Measurements from ENCODE around the gene CTSF. TPM values are rescaled to one million over a fixed set of nuclear protein-coding genes. Genes with fewer than 3 reads are reported as not detected.

The CTSF gene
- total and polyA plus RNA-seq, 2 of the 8 experiments (the other 6 are each of a cell fraction or from before 2014, with no cell fraction given), result 0.58 to 2.3 TPM

- Histone ChIP-seq H4K91ac (replicated peaks; ENCODE audit: insufficient read length, low read length) (no peak overlapping the region), H4K5ac (ENCODE audit: insufficient read length, low read depth, low read length) (no peak overlapping the region), H4K8ac (ENCODE audit: extremely low read depth, insufficient read depth, low read length) (no peak overlapping the region), H3K79me2 (ENCODE audit: control insufficient read depth in 1 of 2, insufficient read depth in 2 of 2, low read length in 2 of 2) (no peaks in the 10 kb centered on the region), H2BK20ac (ENCODE audit: low read length) (no peak overlapping the region), H3K9ac (replicated peaks in 1 of 4; ENCODE audit: extremely low read depth in 1 of 4, low read depth in 3 of 4, low read length in 3 of 4) (no peak overlapping the region), H4K20me1 (replicated peaks in 1 of 2; ENCODE audit: control insufficient read depth in 1 of 2, insufficient read depth in 2 of 2, low read length in 2 of 2) (no peaks in the 10 kb centered on the region), H3K4me2 (ENCODE audit: insufficient read depth in 1 of 2, low read depth in 2 of 2, low read length in 2 of 2) (no peak overlapping the region), H3K23ac (ENCODE audit: insufficient read length) (no peak overlapping the region), H2BK120ac (replicated peaks; ENCODE audit: low read depth, low read length) (no peak overlapping the region), H3K79me1 (ENCODE audit: low read depth, low read length) (peaks cover 3% of the 10 kb centered on the region), H3K4me3 (ENCODE audit: extremely low read depth in 1 of 4, insufficient read depth in 2 of 4, low read depth in 3 of 4, low read length in 4 of 4) (no peak overlapping the region), H3K27me3 (replicated peaks in 1 of 4; ENCODE audit: control insufficient read depth in 3 of 4, extremely low read depth in 1 of 4, insufficient read depth in 3 of 4, low read length in 3 of 4) (no peaks in the 10 kb centered on the region), H2BK5ac (ENCODE audit: low read depth, low read length) (no peak overlapping the region), H2AK5ac (ENCODE audit: low read depth, low read length) (no peak overlapping the region), H3K18ac (ENCODE audit: extremely low read depth, low read length) (no peak overlapping the region), H3K4ac (replicated peaks; ENCODE audit: insufficient read length, low read depth, low read length) (no peak overlapping the region), H2AFZ (ENCODE audit: low read length) (no peak overlapping the region), H2BK12ac (ENCODE audit: low read depth, low read length) (no peak overlapping the region), H3K23me2 (ENCODE audit: low read depth, low read length) (no peaks in the 10 kb centered on the region), H3K36me3 (ENCODE audit: control insufficient read depth in 2 of 4, insufficient read depth in 4 of 4, low read length in 3 of 4) (peaks cover 8 to 25% (median 17%) of the 10 kb centered on the region in 4 experiments; a peak in 6 of 8 replicates), H3K14ac (ENCODE audit: insufficient read length) (no peak overlapping the region), H3K27ac (ENCODE audit: low read depth, low read length) (no peak overlapping the region), H2BK15ac (ENCODE audit: low read length) (no peak overlapping the region), H3K4me1 (replicated peaks in 1 of 4; ENCODE audit: control insufficient read depth in 3 of 4, insufficient read depth in 4 of 4, low read length in 3 of 4) (no peaks in the 10 kb centered on the region), H3K56ac (replicated peaks; ENCODE audit: insufficient read length, low read depth, low read length) (no peak overlapping the region), H3K9me3 (ENCODE audit: insufficient read depth in 2 of 2, low read depth in 1 of 2, low read length in 1 of 2) (no peaks in the 10 kb centered on the region)
- no peak for TF ChIP-seq RFX5 (IDR thresholded peaks at IDR 0.05; ENCODE audit: borderline replicate concordance, low read depth, low read length)
- CTCF ChIA-PET (ENCODE audit: partially characterized antibody), result interaction anchor here (0.8 to 1.9 kb wide), 5 partner anchors 11 to 122 kb away, joined by 3 to 8 read pairs (median 4); no protein-coding TSS in a partner anchor
- DNase-seq (ENCODE audit: low read depth in 1 of 2, low spot score in 2 of 2), result no peak
- POLR2A ChIA-PET (ENCODE audit: partially characterized antibody), result interaction anchor here (65.3 kb wide), 1 partner anchor 44 kb away, joined by 2165 read pairs; the partner anchor contains the start of genes RBM14 and RBM4
- no peak for FAIRE-seq
- WGBS, 2 experiments (ENCODE audit: extremely low coverage in 1 of 2, insufficient coverage in 1 of 2, insufficient read length in 1 of 2, insufficient replicate concordance in 2 of 2, low coverage in 1 of 2, low lambda C conversion rate in 2 of 2, missing lambda C conversion rate in 1 of 2), result 97% methylated on average over 6 of the region's 6 CpGs; no CpG with 5 or more reads in 1 of the 2 experiments
Measured at GRCh38 chr11:66598993-66599392, 30.6 kb upstream of the CTSF start.

Measured in H1 (cell line).